Stimulated activated CD4-positive, alpha-beta T cell treated with anti-CD3 and anti-CD28 coated beads, Interleukin-15, amount 100 ng/mL, for 1 hour (primary cell): ENCODE measurements around the gene SPOCD1.

ENCODE experiments used
- DNase-seq, 2 donors: peaks; one replicate each; pipeline ENCODE4 v3.0.0-alpha.2; 2020; ENCODE audit warnings: low read depth in 1 of 2, low spot score in 1 of 2

Gene SPOCD1

GRCh38 chr1:31757989-31758388 lies 57.8 kb downstream of the SPOCD1 start:
- no peak for DNase-seq

DNA sequence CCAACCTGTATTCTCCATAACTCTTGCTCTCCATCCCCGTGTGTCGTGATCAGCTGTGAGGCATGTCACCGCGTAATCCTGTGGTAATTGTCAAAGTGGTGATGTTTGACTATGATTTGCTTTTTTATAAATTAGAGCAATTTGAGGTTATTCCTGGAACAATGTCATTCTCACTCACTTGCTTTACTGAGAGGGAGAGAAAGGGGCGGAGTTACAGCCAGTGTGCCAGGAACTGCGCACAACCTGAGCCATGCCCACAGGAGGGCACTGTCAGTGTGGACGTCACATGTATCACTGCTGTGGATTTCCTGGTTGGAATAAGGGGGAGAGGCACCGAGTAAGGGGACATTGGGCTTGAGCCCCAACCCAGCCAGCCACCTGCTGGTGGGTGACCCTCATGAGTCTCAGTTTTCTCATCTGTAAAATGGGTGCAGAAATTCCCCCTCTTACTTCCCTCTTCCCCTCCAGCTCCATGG lies 58.6 kb downstream of the SPOCD1 start:
- DNase-seq = no peak

DNA sequence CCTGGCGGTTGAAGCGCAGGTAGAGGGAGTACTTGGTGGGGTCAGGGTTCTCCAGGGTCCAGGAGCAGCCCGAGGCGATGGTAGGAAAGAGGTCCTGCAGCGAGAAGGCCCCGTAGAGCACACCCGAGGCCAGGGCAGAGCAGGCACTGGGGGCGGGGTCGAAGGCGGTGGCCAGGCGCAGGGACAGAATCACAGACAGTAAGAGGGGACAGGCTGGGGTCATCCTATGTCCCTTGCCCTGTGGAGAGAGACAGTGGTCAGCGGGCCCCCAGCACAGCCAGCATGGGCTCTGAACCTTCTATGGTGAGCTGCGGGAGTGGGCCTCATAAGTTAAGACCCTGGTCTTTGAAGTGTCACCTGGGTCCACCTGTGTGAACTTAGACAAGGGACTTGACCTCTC lies 59.2 kb downstream of the SPOCD1 start:
- DNase-seq = no peak

DNA sequence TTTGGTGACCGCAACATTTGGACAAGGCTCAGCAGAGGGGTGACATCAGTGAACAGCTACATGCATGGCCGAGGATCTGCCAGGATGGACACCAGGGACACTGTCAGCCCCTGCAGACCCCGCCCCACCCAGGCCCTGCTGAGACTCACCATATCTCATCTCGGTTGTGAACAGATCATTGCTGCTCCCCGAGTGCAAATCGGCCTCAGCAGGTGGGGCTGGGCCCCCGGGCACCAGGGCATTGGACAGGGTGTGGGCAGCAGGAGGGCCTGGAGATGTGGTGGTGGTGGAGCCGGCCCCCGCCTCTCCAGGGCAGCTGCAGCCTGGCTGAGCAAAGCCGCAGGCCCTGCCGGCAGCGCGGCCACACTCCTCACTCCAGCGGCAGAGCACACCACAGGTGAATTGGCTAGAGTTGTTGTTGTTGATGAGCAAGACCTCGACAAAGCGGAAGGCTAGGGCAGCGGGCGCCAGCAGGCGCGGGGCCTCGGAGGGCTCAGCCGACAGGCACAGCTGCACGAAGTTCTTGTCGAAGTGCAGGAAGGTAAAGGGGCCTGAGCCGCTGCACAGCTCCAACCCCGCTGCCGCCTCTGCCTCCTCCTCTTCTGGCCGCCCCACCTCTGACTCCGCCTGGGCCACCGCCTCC lies 59.9 kb downstream of the SPOCD1 start:
- DNase-seq = no peak

- no peak for DNase-seq
Observed at GRCh38 chr1:31755197-31755611, 60.6 kb downstream of the SPOCD1 start.

- DNase-seq = no peak
Observed at GRCh38 chr1:31754397-31754796, 61.4 kb downstream of the SPOCD1 start.

- DNase-seq = no peak
Observed at GRCh38 chr1:31753707-31754349, 62.0 kb downstream of the SPOCD1 start.

- DNase-seq = no peak
Observed at GRCh38 chr1:31752952-31753475, 62.8 kb downstream of the SPOCD1 start.

DNA sequence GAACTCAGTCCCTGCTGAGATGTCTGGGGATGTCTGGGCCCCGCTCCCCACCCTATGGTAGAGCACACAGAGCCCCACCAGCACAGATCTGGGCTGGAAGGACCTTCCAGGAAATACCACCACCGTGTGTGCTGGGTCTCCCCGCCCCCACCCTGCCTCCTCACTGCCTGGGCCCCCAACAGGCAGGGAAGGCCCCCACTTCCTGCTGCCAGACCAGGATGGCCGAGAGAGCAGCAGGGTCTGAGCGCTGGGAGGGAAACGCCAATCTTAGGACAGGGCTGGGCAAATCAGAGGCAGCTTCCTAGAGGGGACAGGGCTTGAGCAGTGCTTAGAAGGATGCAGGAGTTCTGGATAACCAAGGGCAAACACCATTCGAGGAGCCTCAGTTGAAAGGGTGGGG lies 63.6 kb downstream of the SPOCD1 start:
- no peak for DNase-seq

GRCh38 chr1:31751822-31752241 lies 64.0 kb downstream of the SPOCD1 start:
- DNase-seq = no peak

- DNase-seq = no peak
Observed at GRCh38 chr1:31750858-31751510, 64.8 kb downstream of the SPOCD1 start.

GRCh38 chr1:31749785-31750735 lies 65.8 kb downstream of the SPOCD1 start:
- DNase-seq = no peak

- no peak for DNase-seq
Observed at GRCh38 chr1:31748365-31748764, 67.5 kb downstream of the SPOCD1 start.

DNA sequence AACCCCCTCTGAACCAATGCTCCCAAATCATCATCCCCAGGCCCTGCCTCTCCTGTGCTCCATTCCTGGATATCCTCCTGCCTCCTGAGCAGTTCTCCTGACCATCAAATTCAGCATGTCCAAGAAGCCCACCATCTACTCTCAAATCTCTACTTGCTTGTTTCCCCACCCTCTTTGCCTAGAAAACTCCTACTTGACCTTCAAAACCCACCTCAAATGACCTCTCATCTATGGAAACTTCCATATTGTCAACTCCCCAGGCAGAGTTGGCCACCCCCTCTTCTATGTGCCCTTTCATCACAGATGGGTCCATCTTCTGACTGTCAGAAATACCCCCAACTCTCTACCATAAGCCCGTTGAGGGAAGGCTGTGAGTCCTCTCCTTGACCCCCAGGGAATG lies 68.5 kb downstream of the SPOCD1 start:
- no peak for DNase-seq

- no peak for DNase-seq
Observed at GRCh38 chr1:31746687-31747086, 69.1 kb downstream of the SPOCD1 start.

GRCh38 chr1:31745946-31746670 lies 69.7 kb downstream of the SPOCD1 start:
- DNase-seq = no peak

GRCh38 chr1:31745096-31745945 lies 70.5 kb downstream of the SPOCD1 start:
- DNase-seq = peak in 1 of 2 donors; percentile 27

DNA sequence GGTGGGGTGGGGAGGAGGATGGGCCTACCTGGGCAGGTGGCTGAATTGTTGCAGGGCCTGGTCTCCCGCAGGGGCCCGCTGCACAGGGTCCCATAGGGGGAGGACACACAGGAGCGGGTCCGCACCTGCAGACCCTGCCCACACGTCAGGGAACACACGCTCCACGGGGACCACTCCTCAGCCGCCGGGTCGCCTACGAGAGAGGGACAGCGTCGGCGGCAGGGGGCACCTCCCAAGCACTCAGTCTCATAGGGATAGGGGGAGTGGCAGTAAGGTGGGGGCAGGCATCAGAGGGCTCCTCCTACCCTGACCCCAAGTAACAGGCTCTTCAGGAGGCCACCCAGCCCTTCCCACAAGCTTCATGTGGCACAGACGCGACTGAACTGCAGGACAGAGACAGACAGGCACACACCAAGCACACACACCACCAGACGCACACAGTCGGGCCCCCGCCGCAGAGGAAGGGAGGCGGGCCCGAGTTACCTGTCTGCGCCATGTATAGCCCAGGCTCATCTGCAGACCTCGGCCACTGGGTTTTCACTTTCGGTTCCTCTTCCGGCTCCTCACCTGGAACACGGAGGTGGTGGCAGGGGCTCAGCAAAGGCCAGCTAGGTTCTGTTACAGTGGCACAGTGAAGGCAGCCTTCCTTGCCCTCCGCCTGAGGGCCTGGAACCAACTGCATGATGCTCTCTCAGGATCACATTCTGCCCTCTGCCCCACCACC lies 71.5 kb downstream of the SPOCD1 start:
- DNase-seq = no peak
